GM23248 (cell line): Measurements from ENCODE around the gene NFATC2. TPM values are rescaled to one million over a fixed set of nuclear protein-coding genes. Genes with fewer than 3 reads are reported as not detected.
A peak's percentile ranks its signal among the peaks of the same experiment; 100 is the strongest.

Source experiments
- DNase-seq: peaks from one replicate; pipeline ENCODE4 v3.0.0-alpha.2; 2015
- H2AFZ ChIP-seq: fragments of 200-600 bp; sonication (generic); 2 replicates; pipeline ENCODE4 v1.6.1; 2016; ENCODE audit warnings: antibody characterized with exemption
- H3F3A ChIP-seq: fragments of 200-600 bp; sonication (generic); 2 replicates; pipeline ENCODE4 v1.6.1; 2016; ENCODE audit warnings: mild to moderate bottlenecking, antibody characterized with exemption, mixed run types; ENCODE audit not compliant: insufficient read depth
- H3K27ac ChIP-seq: fragments of 200-600 bp; sonication (generic); 2 replicates; pipeline ENCODE4 v1.5.1; 2016; ENCODE audit warnings: mild to moderate bottlenecking
- H3K27me3 ChIP-seq: fragments of 200-600 bp; sonication (generic); replicated peaks from 2 replicates; pipeline ENCODE4 v1.6.1; 2016; ENCODE audit warnings: mild to moderate bottlenecking; ENCODE audit not compliant: insufficient read depth
- H3K36me3 ChIP-seq: fragments of 200-600 bp; sonication (generic); 2 replicates; pipeline ENCODE4 v1.6.1; 2016; ENCODE audit warnings: low read depth, mild to moderate bottlenecking
- H3K4me1 ChIP-seq: fragments of 200-600 bp; sonication (generic); 2 replicates; pipeline ENCODE4 v1.6.1; 2016; ENCODE audit warnings: mild to moderate bottlenecking; ENCODE audit not compliant: insufficient read depth
- H3K4me2 ChIP-seq: fragments of 200-600 bp; sonication (generic); one replicate; pipeline ENCODE4 v1.6.1; 2016; ENCODE audit warnings: mild to moderate bottlenecking; ENCODE audit not compliant: unreplicated experiment
- H3K4me3 ChIP-seq: fragments of 200-600 bp; sonication (generic); 2 replicates; pipeline ENCODE4 v1.5.1; 2016; ENCODE audit warnings: mild to moderate bottlenecking
- H3K79me2 ChIP-seq: fragments of 200-600 bp; sonication (generic); 2 replicates; pipeline ENCODE4 v1.6.1; 2016; ENCODE audit warnings: mild to moderate bottlenecking; ENCODE audit not compliant: insufficient read depth
- H3K9ac ChIP-seq: fragments of 200-600 bp; sonication (generic); 2 replicates; pipeline ENCODE4 v1.6.1; 2016; ENCODE audit warnings: mild to moderate bottlenecking
- H3K9me2 ChIP-seq: fragments of 200-600 bp; sonication (generic); 2 replicates; pipeline ENCODE4 v1.6.1; 2016; ENCODE audit warnings: mixed run types, mild to moderate bottlenecking, moderate library complexity; ENCODE audit not compliant: insufficient read depth
- H3K9me3 ChIP-seq: fragments of 200-600 bp; sonication (generic); one replicate; pipeline ENCODE4 v1.6.1; 2017; ENCODE audit warnings: low read depth
- H4K20me1 ChIP-seq: fragments of 200-600 bp; sonication (generic); 2 replicates; pipeline ENCODE4 v1.6.0; 2016; ENCODE audit not compliant: insufficient read depth
- EZH2 ChIP-seq: fragments of 200-600 bp; sonication (generic); IDR thresholded peaks from 2 replicates; pipeline ENCODE4 v1.6.1; 2018; ENCODE audit warnings: antibody characterized with exemption, mild to moderate bottlenecking; ENCODE audit not compliant: insufficient read depth, poor library complexity, severe bottlenecking
- EZH2phosphoT487 ChIP-seq: fragments of 200-600 bp; sonication (generic); IDR thresholded peaks from 2 replicates; pipeline ENCODE4 v1.6.1; 2018; ENCODE audit warnings: antibody characterized with exemption, moderate library complexity, mild to moderate bottlenecking, low read depth; ENCODE audit not compliant: insufficient read depth
- WGBS, 2 experiments: methylation state at CpG; one replicate each; pipeline ENCODE4 v1.1.6; 2015 to 2017; ENCODE audit warnings: low lambda C conversion rate in 2 of 2, low coverage in 1 of 2; ENCODE audit errors: missing lambda C conversion rate in 2 of 2; 5-methylcytosine and 5-hydroxymethylcytosine counted together
- in situ Hi-C: fragments of 300-500 bp; cut with MboI; formaldehyde crosslinking; loops from 2 replicates; pipeline ENCODE4 v1.15.0; 2020
- polyA plus RNA-seq: library from polyadenylated mRNA; unstranded; fragments of >200 nt; fragmentation: Nextera tagmentation; extraction: Ambion mirVana; gene quantifications from 2 replicates; pipeline ENCODE4 v1.2.1, GENCODE V29; 2016
- total RNA-seq: library from RNA; depleted of rRNA; stranded (reverse); fragments of >200 nt; shearing (Covaris generic); gene quantifications from 2 replicates; pipeline ENCODE4 v1.2.3, GENCODE V29; 2014

Gene NFATC2
- total and polyA plus RNA-seq, 2 experiments from 2014 or later = 0.11 to 0.14 TPM

- in situ Hi-C loops = no loop called here
- Histone ChIP-seq H3K79me2 (no peaks in the 10 kb centered on the region), H3K9me2 (no peaks in the 10 kb centered on the region), H3K4me2 (no peak overlapping the region), H3F3A (peaks cover 7% of the 10 kb centered on the region; the same call in 1 of the 2 replicates), H3K9ac (no peak overlapping the region), H4K20me1 (no peaks in the 10 kb centered on the region), H3K27me3 (peaks cover 11% of the 10 kb centered on the region; the same call in 1 of the 2 replicates), H3K36me3 (no peaks in the 10 kb centered on the region), H3K27ac (no peak overlapping the region), H3K9me3 (no peaks in the 10 kb centered on the region), H3K4me1 (peaks cover 5% of the 10 kb centered on the region; the same call in 1 of the 2 replicates), H2AFZ (no peak overlapping the region), H3K4me3 (no peak overlapping the region)
- TF ChIP-seq EZH2phosphoT487 = no peak
- WGBS, 2 experiments = 74 to 86% methylated on average over 3 of the region's 3 CpGs
- DNase-seq = no peak
Measured at GRCh38 chr20:51575486-51575885, 33.0 kb upstream of the NFATC2 start.

- no peaks in the 10 kb centered on the region for H3K9me3 ChIP-seq
- no peaks in the 10 kb centered on the region for H4K20me1 ChIP-seq
- H3K27me3 ChIP-seq = peaks cover 11% of the 10 kb centered on the region; the same call in 1 of the 2 replicates
- H2AFZ ChIP-seq = no peak overlapping the region
- H3K27ac ChIP-seq = no peak overlapping the region
- H3K4me1 ChIP-seq = peaks cover 8% of the 10 kb centered on the region; the same call in 1 of the 2 replicates
- H3K4me3 ChIP-seq = no peak overlapping the region
- H3K36me3 ChIP-seq = no peaks in the 10 kb centered on the region
- in situ Hi-C loops = no loop called here
- peak; percentile 49 for DNase-seq
- no peak for TF ChIP-seq EZH2
- no peak for TF ChIP-seq EZH2phosphoT487
- peaks cover 7% of the 10 kb centered on the region; the same call in 1 of the 2 replicates for H3F3A ChIP-seq
- no peak overlapping the region for H3K4me2 ChIP-seq
- 79 to 84% methylated on average over 6 of the region's 6 CpGs for WGBS, 2 experiments
- no peaks in the 10 kb centered on the region for H3K9me2 ChIP-seq
- no peaks in the 10 kb centered on the region for H3K79me2 ChIP-seq
- no peak overlapping the region for H3K9ac ChIP-seq
Measured at GRCh38 chr20:51574248-51575033, 31.9 kb upstream of the NFATC2 start.

GRCh38 chr20:51573576-51574243 lies 31.2 kb upstream of the NFATC2 start:
- Histone ChIP-seq H3F3A (peaks cover 7% of the 10 kb centered on the region; the same call in 1 of the 2 replicates), H3K27ac (no peak overlapping the region), H3K4me2 (no peak overlapping the region), H3K79me2 (no peaks in the 10 kb centered on the region), H3K36me3 (no peaks in the 10 kb centered on the region), H2AFZ (no peak overlapping the region), H4K20me1 (no peaks in the 10 kb centered on the region), H3K4me1 (peaks cover 8% of the 10 kb centered on the region; the same call in 1 of the 2 replicates), H3K9me2 (no peaks in the 10 kb centered on the region), H3K27me3 (peaks cover 11% of the 10 kb centered on the region; the same call in 1 of the 2 replicates), H3K9ac (no peak overlapping the region), H3K9me3 (no peaks in the 10 kb centered on the region), H3K4me3 (no peak overlapping the region)
- no peak for TF ChIP-seq EZH2phosphoT487
- no peak for TF ChIP-seq EZH2
- in situ Hi-C loops = no loop called here
- DNase-seq = peak; percentile 58
- 55 to 66% methylated on average over 8 of the region's 8 CpGs for WGBS, 2 experiments

- peaks cover 11% of the 10 kb centered on the region; the same call in 1 of the 2 replicates for H3K27me3 ChIP-seq
- peaks cover 7% of the 10 kb centered on the region; the same call in 1 of the 2 replicates for H3F3A ChIP-seq
- H3K9me3 ChIP-seq = no peaks in the 10 kb centered on the region
- H2AFZ ChIP-seq = no peak overlapping the region
- TF ChIP-seq EZH2 (no peak), EZH2phosphoT487 (no peak)
- DNase-seq = no peak
- H3K36me3 ChIP-seq = no peaks in the 10 kb centered on the region
- no peak overlapping the region for H3K4me3 ChIP-seq
- no peak overlapping the region for H3K27ac ChIP-seq
- no peaks in the 10 kb centered on the region for H3K9me2 ChIP-seq
- in situ Hi-C loops = no loop called here
- H3K4me1 ChIP-seq = peaks cover 8% of the 10 kb centered on the region; the same call in 1 of the 2 replicates
- 72 to 73% methylated on average over 4 of the region's 4 CpGs for WGBS, 2 experiments
- H3K79me2 ChIP-seq = no peaks in the 10 kb centered on the region
- no peak overlapping the region for H3K4me2 ChIP-seq
- H3K9ac ChIP-seq = no peak overlapping the region
- H4K20me1 ChIP-seq = no peaks in the 10 kb centered on the region
Measured at GRCh38 chr20:51571460-51571794, 28.9 kb upstream of the NFATC2 start.
